Spleen (tissue), 11 donors: ENCODE results near the gene NKAIN4. TPM values are rescaled to one million over a fixed set of nuclear protein-coding genes. Genes with fewer than 3 reads are reported as not detected.
A peak's percentile ranks its signal among the peaks of the same experiment; 100 is the strongest.

Experiments
- DNase-seq: peaks from one replicate; pipeline ENCODE4 v3.0.0-alpha.2; 2020
- H3K27ac ChIP-seq, 8 donors: fragments of 200-600 bp; sonication (generic) in 7 of 8; 1 replicate in 4 of 8; 2 replicates in 4 of 8; pipeline versions ENCODE4 v1.5.0 to v1.8.0; 2016 to 2021; ENCODE audit warnings: inconsistent platforms in 4 of 8, mild to moderate bottlenecking in 4 of 8, moderate library complexity in 1 of 8
- H3K27me3 ChIP-seq, 7 donors: fragments of 200-600 bp; sonication (generic) in 6 of 7; replicated peaks in 1 of 7; 1 replicate in 4 of 7; 2 replicates in 3 of 7; pipeline versions ENCODE4 v1.5.0 to v1.8.0; 2016 to 2021; ENCODE audit warnings: inconsistent platforms in 3 of 7, mild to moderate bottlenecking in 1 of 7
- H3K36me3 ChIP-seq, 6 donors: fragments of 200-600 bp; sonication (generic) in 5 of 6; 1 replicate in 4 of 6; 2 replicates in 2 of 6; pipeline versions ENCODE4 v1.5.0 to v1.8.0; 2016 to 2021; ENCODE audit warnings: inconsistent platforms in 2 of 6
- H3K4me1 ChIP-seq, 6 donors: fragments of 200-600 bp; sonication (generic) in 5 of 6; 1 replicate in 3 of 6; 2 replicates in 3 of 6; pipeline versions ENCODE4 v1.5.0 to v1.8.0; 2016 to 2021; ENCODE audit warnings: inconsistent platforms in 3 of 6
- H3K4me3 ChIP-seq, 8 donors: fragments of 200-600 bp; sonication (generic) in 7 of 8; 1 replicate in 4 of 8; 2 replicates in 4 of 8; pipeline versions ENCODE4 v1.5.0 to v1.8.0; 2016 to 2021; ENCODE audit warnings: inconsistent platforms in 4 of 8, mild to moderate bottlenecking in 4 of 8, moderate library complexity in 2 of 8
- H3K9me3 ChIP-seq, 8 donors: fragments of 200-600 bp; sonication (generic) in 7 of 8; 1 replicate in 4 of 8; 2 replicates in 4 of 8; pipeline versions ENCODE4 v1.5.0 to v1.8.0; 2016 to 2021; ENCODE audit warnings: inconsistent platforms in 4 of 8
- CTCF ChIP-seq, 11 experiments: fragments of 200-600 bp in 7 of 11; fragments of 450-650 bp in 4 of 11; sonication (generic) in 4 of 11; IDR thresholded peaks in 8 of 11; conservative IDR thresholded peaks in 3 of 11; 1 replicate in 7 of 11; 2 replicates in 4 of 11; pipeline versions ENCODE4 v1.4.0 to v1.8.0; 2016 to 2021; ENCODE audit warnings: antibody characterized with exemption in 11 of 11, inconsistent platforms in 4 of 11, mild to moderate bottlenecking in 1 of 11
- POLR2A ChIP-seq, 3 donors: fragments of 450-650 bp; IDR thresholded peaks; one replicate each; pipeline ENCODE4 v1.5.1; 2017; ENCODE audit warnings: antibody characterized with exemption in 3 of 3, mild to moderate bottlenecking in 1 of 3
- POLR2AphosphoS5 ChIP-seq, 3 donors: sonication (generic); formaldehyde crosslinking; IDR thresholded peaks; one replicate each; pipeline ENCODE4 v1.5.1; 2017; ENCODE audit warnings: antibody characterized with exemption in 3 of 3
- WGBS, 5 donors: extraction: QIAGEN DNeasy Blood & Tissue Kit in 3 of 5; methylation state at CpG; one replicate each; pipeline versions ENCODE4 v1.1.5 to v1.1.7; 2013 to 2018; 5-methylcytosine and 5-hydroxymethylcytosine counted together
- intact Hi-C: fragments of 100-400 bp; cut with DNase I; formaldehyde crosslinking; loops from one replicate; pipeline ENCODE4 v1.15.0; 2023; ENCODE audit warnings: low total_unique reads
- polyA plus RNA-seq, 3 donors: library from polyadenylated mRNA; stranded (reverse); fragments of 200-250 nt; gene quantifications; one replicate each; pipeline ENCODE4 v1.2.1, GENCODE V29; 2013
- total RNA-seq, 7 donors: library from RNA; depleted of rRNA in 3 of 7; stranded (reverse); fragments of >200 nt in 3 of 7; fragmentation: NEBNext Ultra II Directional in 4 of 7; extraction: Animal tissue kit (Norgen Biotek cat#: 25700) in 4 of 7; gene quantifications; one replicate each; pipeline versions ENCODE4 v1.1.0 to v1.2.1, GENCODE V29; 2016 to 2021
- donor health status: healthy with polysubstance abuse.
- donor health status: DM: no; HTN: no; CAD: no; lungs with moderate emphysema.
- donor health status: DM: no; HTN: no; CAD: no.
- donor health status: Bipolar disorder and iron deficiency.
- donor health status: healthy.
- donor health status: DM: no; HTN: no; CAD: no.
- donor health status: DM: yes; HTN: yes; CAD: no.

NKAIN4 gene
- total and polyA plus RNA-seq, 10 donors = 0.09 TPM; not detected in 9

GRCh38 chr20:63241272-63241671 is 13.0 kb downstream of the NKAIN4 start:
- DNase-seq = no peak
- intact Hi-C loops = no loop called here
- peaks cover 0 to 47% (median 13%) of the 10 kb centered on the region in 6 donors for H3K4me1 ChIP-seq

GRCh38 chr20:63240004-63240403 is 14.3 kb downstream of the NKAIN4 start:
- intact Hi-C loops = no loop called here
- DNase-seq = no peak
- TF ChIP-seq POLR2AphosphoS5 (IDR thresholded peaks at IDR 0.05) (no peak), CTCF (IDR thresholded peaks at IDR 0.05 in 8 of 11, conservative IDR thresholded peaks at IDR 0.05 in 3 of 11) (no peak), POLR2A (IDR thresholded peaks at IDR 0.05) (no peak)
- Histone ChIP-seq H3K9me3 (no peaks in the 10 kb centered on the region), H3K4me1 (peaks cover 0 to 58% (median 20%) of the 10 kb centered on the region in 6 donors), H3K27me3 (peaks cover 0 to 50% (median under 1%) of the 10 kb centered on the region in 7 donors), H3K4me3 (no peak overlapping the region), H3K27ac (peak overlapping the region in 1 of 8 donors; percentile 57), H3K36me3 (no peaks in the 10 kb centered on the region)
- WGBS, 5 donors = 86 to 96% (median 88%) methylated on average over 3 to 11 of the region's 11 CpGs

More at GRCh38 chr20:63241272-63241671, 13.0 kb downstream of the NKAIN4 start:
- Histone ChIP-seq H3K9me3 (no peaks in the 10 kb centered on the region), H3K27me3 (peaks cover 0 to 50% (median 2%) of the 10 kb centered on the region in 7 donors), H3K36me3 (no peaks in the 10 kb centered on the region), H3K4me3 (no peak overlapping the region), H3K27ac (peak overlapping the region in 3 of 8 donors; percentile 36 to 57 (median 37))
- 30 to 64% (median 49%) methylated on average over 9 to 11 of the region's 11 CpGs for WGBS, 5 donors
- TF ChIP-seq POLR2A (IDR thresholded peaks at IDR 0.05) = no peak
- no peak for TF ChIP-seq CTCF (IDR thresholded peaks at IDR 0.05 in 8 of 11, conservative IDR thresholded peaks at IDR 0.05 in 3 of 11)
- TF ChIP-seq POLR2AphosphoS5 (IDR thresholded peaks at IDR 0.05) = peak; percentile 60 to 74 (median 72)

- WGBS, 5 donors = 88 to 93% (median 91%) methylated on average over 18 to 30 of the region's 30 CpGs
- Histone ChIP-seq H3K4me1 (peaks cover 0 to 62% (median 22%) of the 10 kb centered on the region in 6 donors), H3K27me3 (peaks cover 0 to 50% (median 6%) of the 10 kb centered on the region in 7 donors), H3K36me3 (no peaks in the 10 kb centered on the region), H3K27ac (peak overlapping the region in 3 of 8 donors; percentile 66 to 70 (median 69)), H3K4me3 (no peak overlapping the region), H3K9me3 (no peaks in the 10 kb centered on the region)
- DNase-seq = no peak
- intact Hi-C loops = no loop called here
- TF ChIP-seq POLR2A (IDR thresholded peaks at IDR 0.05) (no peak), CTCF (IDR thresholded peaks at IDR 0.05 in 8 of 11, conservative IDR thresholded peaks at IDR 0.05 in 3 of 11) (no peak), POLR2AphosphoS5 (IDR thresholded peaks at IDR 0.05) (no peak)
Measured at GRCh38 chr20:63239431-63239830, 14.8 kb downstream of the NKAIN4 start.

GRCh38 chr20:63238514-63239125 is 15.6 kb downstream of the NKAIN4 start:
- DNase-seq = no peak
- Histone ChIP-seq H3K27me3 (peaks cover 0 to 50% (median 11%) of the 10 kb centered on the region in 7 donors), H3K9me3 (no peaks in the 10 kb centered on the region), H3K36me3 (no peaks in the 10 kb centered on the region), H3K27ac (peak overlapping the region in 6 of 8 donors; percentile 29 to 70 (median 62)), H3K4me1 (peaks cover 0 to 62% (median 24%) of the 10 kb centered on the region in 6 donors), H3K4me3 (peak overlapping the region in 2 of 8 donors; percentile 7 to 46)
- intact Hi-C loops = no loop called here
- WGBS, 5 donors = 37 to 51% (median 44%) methylated on average over 8 to 16 of the region's 16 CpGs
- TF ChIP-seq POLR2AphosphoS5 (IDR thresholded peaks at IDR 0.05) (peak; percentile 56 to 86 (median 80)), CTCF (IDR thresholded peaks at IDR 0.05 in 8 of 11, conservative IDR thresholded peaks at IDR 0.05 in 3 of 11) (peak in 1 of 11 experiments; percentile 9), POLR2A (IDR thresholded peaks at IDR 0.05) (no peak)
